SK-N-SH treated with all-trans-retinoic acid at 6 μM for 48 hours (cell line): Measurements from ENCODE around the gene RARS2.

Experiments
- ATAC-seq: fragments of 200-7000 bp; cut with Tn5 transposase; 3 replicates; pipeline ENCODE4 v1.9.1; 2020; ENCODE audit warnings: mild to moderate bottlenecking, moderate library complexity
- ARNTL ChIP-seq: fragments of 450-650 bp; formaldehyde crosslinking; IDR thresholded peaks from 2 replicates; pipeline ENCODE4 v1.5.0; 2020; ENCODE audit warnings: low read depth, mild to moderate bottlenecking, moderate library complexity, borderline replicate concordance
- BACH2 ChIP-seq: fragments of 250-450 bp; sonication (Bioruptor Pico); IDR thresholded peaks from 2 replicates; pipeline ENCODE4 v1.9.0; 2021; ENCODE audit warnings: mild to moderate bottlenecking, borderline replicate concordance
- CSDC2 ChIP-seq: fragments of 250-450 bp; sonication (Bioruptor Pico); IDR thresholded peaks from 2 replicates; pipeline ENCODE4 v1.5.0; 2020; ENCODE audit warnings: mild to moderate bottlenecking, moderate library complexity
- ESRRG ChIP-seq: fragments of 250-450 bp; sonication (Bioruptor Pico); IDR thresholded peaks from 2 replicates; pipeline ENCODE4 v1.6.1; 2021; ENCODE audit warnings: mild to moderate bottlenecking
- GLIS3 ChIP-seq: fragments of 250-450 bp; sonication (Bioruptor Pico); IDR thresholded peaks from 2 replicates; pipeline ENCODE4 v1.5.0; 2020; ENCODE audit warnings: mild to moderate bottlenecking, moderate library complexity
- ISL1 ChIP-seq: fragments of 250-450 bp; sonication (Bioruptor Pico); IDR thresholded peaks from 2 replicates; pipeline ENCODE4 v2.1.2; 2022; ENCODE audit warnings: mild to moderate bottlenecking, moderate library complexity
- OSR1 ChIP-seq: fragments of 250-450 bp; sonication (Bioruptor Pico); IDR thresholded peaks from 2 replicates; pipeline ENCODE4 v1.8.0; 2022; ENCODE audit warnings: moderate library complexity, mild to moderate bottlenecking, inconsistent platforms
- RARB ChIP-seq: fragments of 250-450 bp; sonication (Bioruptor Pico); IDR thresholded peaks from 2 replicates; pipeline ENCODE4 v1.8.0; 2021; ENCODE audit warnings: mild to moderate bottlenecking, moderate library complexity
- SNAI2 ChIP-seq: fragments of 250-450 bp; sonication (Bioruptor Pico); IDR thresholded peaks from 2 replicates; pipeline ENCODE4 v1.5.0; 2020; ENCODE audit warnings: mild to moderate bottlenecking, moderate library complexity
- TCF4 ChIP-seq: fragments of 250-450 bp; sonication (Bioruptor Pico); IDR thresholded peaks from 2 replicates; pipeline ENCODE4 v1.8.0; 2021; ENCODE audit warnings: mild to moderate bottlenecking, moderate library complexity, borderline replicate concordance
- TOX ChIP-seq: fragments of 250-450 bp; sonication (Bioruptor Pico); IDR thresholded peaks from 2 replicates; pipeline ENCODE4 v1.8.0; 2021; ENCODE audit warnings: mild to moderate bottlenecking, moderate library complexity, borderline replicate concordance
- ZC3H10 ChIP-seq: fragments of 250-450 bp; sonication (Bioruptor Pico); IDR thresholded peaks from 2 replicates; pipeline ENCODE4 v1.5.1; 2021; ENCODE audit warnings: mild to moderate bottlenecking, moderate library complexity
- ZFP30 ChIP-seq: fragments of 450-650 bp; formaldehyde crosslinking; IDR thresholded peaks from 2 replicates; pipeline ENCODE4 v1.5.0; 2022; ENCODE audit warnings: mild to moderate bottlenecking, moderate library complexity
- ZNF565 ChIP-seq: fragments of 450-650 bp; formaldehyde crosslinking; conservative IDR thresholded peaks from 2 replicates; pipeline ENCODE4 v1.5.0; 2020; ENCODE audit warnings: low read depth, mild to moderate bottlenecking, moderate library complexity
- ZNF70 ChIP-seq: fragments of 450-650 bp; formaldehyde crosslinking; IDR thresholded peaks from 2 replicates; pipeline ENCODE4 v1.5.0; 2020; ENCODE audit warnings: mild to moderate bottlenecking, moderate library complexity
- TF ChIP-seq, protein P1 (sequence below): fragments of 250-450 bp; sonication (Bioruptor Pico); IDR thresholded peaks from 2 replicates; pipeline ENCODE4 v1.5.1; 2021; ENCODE audit warnings: mild to moderate bottlenecking, moderate library complexity
- TF ChIP-seq, protein P2 (sequence below): fragments of 250-450 bp; sonication (Bioruptor Pico); IDR thresholded peaks from 2 replicates; pipeline ENCODE4 v1.5.1; 2020; ENCODE audit warnings: low read depth, mild to moderate bottlenecking, moderate library complexity
- TF ChIP-seq, protein P3 (sequence below): fragments of 250-450 bp; sonication (Bioruptor Pico); IDR thresholded peaks from 2 replicates; pipeline ENCODE4 v1.8.0; 2020; ENCODE audit warnings: mild to moderate bottlenecking, moderate library complexity, borderline replicate concordance
- TF ChIP-seq, protein P4 (sequence below): fragments of 250-450 bp; sonication (Bioruptor Pico); IDR thresholded peaks from 2 replicates; pipeline ENCODE4 v1.5.0; 2020; ENCODE audit warnings: mild to moderate bottlenecking, moderate library complexity
- TF ChIP-seq, protein P5 (sequence below): fragments of 250-450 bp; sonication (Bioruptor Pico); IDR thresholded peaks from 2 replicates; pipeline ENCODE4 v1.8.0; 2021; ENCODE audit warnings: low read depth, mild to moderate bottlenecking, moderate library complexity, borderline replicate concordance

Gene RARS2

DNA sequence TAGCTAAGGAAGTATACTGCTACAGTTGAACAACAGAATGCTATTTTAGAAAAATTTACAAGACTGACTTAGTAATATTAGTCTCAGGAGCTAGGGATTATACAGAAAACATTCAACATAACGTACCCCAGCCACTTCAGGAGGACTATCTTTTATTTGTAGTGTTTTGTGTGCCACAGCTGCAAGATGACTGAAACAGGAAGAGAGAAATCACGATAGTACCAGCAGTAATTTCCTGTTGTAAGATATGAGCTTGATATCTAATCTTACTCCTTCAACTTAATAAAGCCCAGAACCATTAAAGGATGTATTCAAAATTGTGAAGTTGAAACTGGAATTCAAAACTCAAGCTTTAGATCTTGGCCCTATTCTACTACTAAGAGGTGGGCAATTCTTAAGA, 75.0 kb downstream of the RARS2 start (continued):
- TF ChIP-seq, protein P1, sequence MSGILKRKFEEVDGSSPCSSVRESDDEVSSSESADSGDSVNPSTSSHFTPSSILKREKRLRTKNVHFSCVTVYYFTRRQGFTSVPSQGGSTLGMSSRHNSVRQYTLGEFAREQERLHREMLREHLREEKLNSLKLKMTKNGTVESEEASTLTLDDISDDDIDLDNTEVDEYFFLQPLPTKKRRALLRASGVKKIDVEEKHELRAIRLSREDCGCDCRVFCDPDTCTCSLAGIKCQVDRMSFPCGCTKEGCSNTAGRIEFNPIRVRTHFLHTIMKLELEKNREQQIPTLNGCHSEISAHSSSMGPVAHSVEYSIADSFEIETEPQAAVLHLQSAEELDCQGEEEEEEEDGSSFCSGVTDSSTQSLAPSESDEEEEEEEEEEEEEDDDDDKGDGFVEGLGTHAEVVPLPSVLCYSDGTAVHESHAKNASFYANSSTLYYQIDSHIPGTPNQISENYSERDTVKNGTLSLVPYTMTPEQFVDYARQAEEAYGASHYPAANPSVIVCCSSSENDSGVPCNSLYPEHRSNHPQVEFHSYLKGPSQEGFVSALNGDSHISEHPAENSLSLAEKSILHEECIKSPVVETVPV (CRISPR knock-in tag): no peak
- TF ChIP-seq, protein P2, sequence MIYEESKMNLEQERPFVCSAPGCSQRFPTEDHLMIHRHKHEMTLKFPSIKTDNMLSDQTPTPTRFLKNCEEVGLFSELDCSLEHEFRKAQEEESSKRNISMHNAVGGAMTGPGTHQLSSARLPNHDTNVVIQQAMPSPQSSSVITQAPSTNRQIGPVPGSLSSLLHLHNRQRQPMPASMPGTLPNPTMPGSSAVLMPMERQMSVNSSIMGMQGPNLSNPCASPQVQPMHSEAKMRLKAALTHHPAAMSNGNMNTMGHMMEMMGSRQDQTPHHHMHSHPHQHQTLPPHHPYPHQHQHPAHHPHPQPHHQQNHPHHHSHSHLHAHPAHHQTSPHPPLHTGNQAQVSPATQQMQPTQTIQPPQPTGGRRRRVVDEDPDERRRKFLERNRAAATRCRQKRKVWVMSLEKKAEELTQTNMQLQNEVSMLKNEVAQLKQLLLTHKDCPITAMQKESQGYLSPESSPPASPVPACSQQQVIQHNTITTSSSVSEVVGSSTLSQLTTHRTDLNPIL (CRISPR knock-in tag): no peak

DNA sequence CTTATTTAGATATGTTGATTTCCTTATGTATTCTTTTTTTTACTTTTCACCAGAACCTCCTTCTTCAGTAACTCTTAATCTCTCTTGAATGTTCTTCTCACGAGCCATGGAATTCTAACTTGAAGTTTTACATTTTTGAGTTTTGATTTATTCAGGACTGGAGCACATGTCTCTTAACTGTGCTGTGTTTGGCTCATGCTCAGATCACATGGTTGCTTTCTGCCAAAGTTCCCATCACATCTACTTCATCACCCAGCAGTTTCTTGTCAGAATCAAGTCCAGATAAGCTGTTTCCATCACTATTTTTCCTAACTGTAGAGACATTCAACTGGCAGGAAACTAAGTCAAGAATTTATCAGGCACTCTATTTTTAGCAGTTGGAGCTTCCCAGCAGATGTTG, 85.3 kb downstream of the RARS2 start:
- no peak for ATAC-seq

DNA sequence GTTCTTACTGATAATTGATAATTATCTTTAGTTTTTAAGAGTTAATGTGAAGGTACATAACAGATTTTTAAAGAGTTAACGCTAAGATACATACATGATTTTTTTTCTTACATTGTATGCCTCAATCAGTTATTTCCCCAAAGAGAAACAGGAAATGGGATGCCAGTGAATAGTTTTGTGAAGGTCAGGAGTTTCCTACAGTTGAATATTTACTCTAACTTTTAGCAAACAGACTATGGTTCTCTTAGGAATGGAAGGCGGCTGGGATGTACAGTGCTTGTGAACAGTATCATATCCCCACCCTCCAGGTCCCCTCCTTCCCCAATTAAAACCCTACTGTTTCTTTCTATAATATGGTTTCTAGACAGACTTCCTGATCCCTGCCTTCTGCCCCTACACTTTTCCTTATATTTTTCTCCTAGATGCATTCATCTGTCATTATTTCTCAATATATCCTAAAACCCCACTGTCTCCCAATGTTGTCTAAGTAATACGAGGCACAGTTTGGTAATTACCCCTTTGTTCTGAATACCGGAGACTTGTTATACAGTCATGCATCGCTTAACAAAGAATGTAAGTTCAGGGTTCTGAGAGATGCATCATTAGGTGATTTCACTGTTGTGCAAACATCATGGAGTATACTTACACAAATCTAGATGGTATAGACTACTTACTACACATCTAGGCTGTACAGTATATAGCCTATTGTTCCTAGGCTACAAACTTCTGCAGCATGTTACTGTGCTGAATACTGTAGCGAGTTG, 87.8 kb downstream of the RARS2 start:
- TF ChIP-seq TOX (CRISPR knock-in tag) (no peak), TCF4 (CRISPR knock-in tag) (no peak), ARNTL (CRISPR knock-in tag) (no peak), ESRRG (CRISPR knock-in tag) (no peak), RARB (no peak), ZNF565 (no peak), GLIS3 (no peak), CSDC2 (no peak), BACH2 (CRISPR knock-in tag) (no peak), ZC3H10 (CRISPR knock-in tag) (no peak)
- TF ChIP-seq, all 23 proteins: peak for 0
- no peak for ATAC-seq

More for the DNA sequence above, 85.3 kb downstream of the RARS2 start:
- TF ChIP-seq, protein P1 (CRISPR knock-in tag): no peak
- no peak for TF ChIP-seq SNAI2 (CRISPR knock-in tag)
- TF ChIP-seq ESRRG (CRISPR knock-in tag): no peak
- TF ChIP-seq TCF4 (CRISPR knock-in tag): no peak
- TF ChIP-seq CSDC2: no peak
- TF ChIP-seq, protein P3, sequence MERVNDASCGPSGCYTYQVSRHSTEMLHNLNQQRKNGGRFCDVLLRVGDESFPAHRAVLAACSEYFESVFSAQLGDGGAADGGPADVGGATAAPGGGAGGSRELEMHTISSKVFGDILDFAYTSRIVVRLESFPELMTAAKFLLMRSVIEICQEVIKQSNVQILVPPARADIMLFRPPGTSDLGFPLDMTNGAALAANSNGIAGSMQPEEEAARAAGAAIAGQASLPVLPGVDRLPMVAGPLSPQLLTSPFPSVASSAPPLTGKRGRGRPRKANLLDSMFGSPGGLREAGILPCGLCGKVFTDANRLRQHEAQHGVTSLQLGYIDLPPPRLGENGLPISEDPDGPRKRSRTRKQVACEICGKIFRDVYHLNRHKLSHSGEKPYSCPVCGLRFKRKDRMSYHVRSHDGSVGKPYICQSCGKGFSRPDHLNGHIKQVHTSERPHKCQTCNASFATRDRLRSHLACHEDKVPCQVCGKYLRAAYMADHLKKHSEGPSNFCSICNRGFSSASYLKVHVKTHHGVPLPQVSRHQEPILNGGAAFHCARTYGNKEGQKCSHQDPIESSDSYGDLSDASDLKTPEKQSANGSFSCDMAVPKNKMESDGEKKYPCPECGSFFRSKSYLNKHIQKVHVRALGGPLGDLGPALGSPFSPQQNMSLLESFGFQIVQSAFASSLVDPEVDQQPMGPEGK: no peak
- TF ChIP-seq GLIS3: no peak
- no peak for TF ChIP-seq ARNTL (CRISPR knock-in tag)
- no peak for TF ChIP-seq ZNF565
- TF ChIP-seq ISL1: no peak
- TF ChIP-seq, protein P4, sequence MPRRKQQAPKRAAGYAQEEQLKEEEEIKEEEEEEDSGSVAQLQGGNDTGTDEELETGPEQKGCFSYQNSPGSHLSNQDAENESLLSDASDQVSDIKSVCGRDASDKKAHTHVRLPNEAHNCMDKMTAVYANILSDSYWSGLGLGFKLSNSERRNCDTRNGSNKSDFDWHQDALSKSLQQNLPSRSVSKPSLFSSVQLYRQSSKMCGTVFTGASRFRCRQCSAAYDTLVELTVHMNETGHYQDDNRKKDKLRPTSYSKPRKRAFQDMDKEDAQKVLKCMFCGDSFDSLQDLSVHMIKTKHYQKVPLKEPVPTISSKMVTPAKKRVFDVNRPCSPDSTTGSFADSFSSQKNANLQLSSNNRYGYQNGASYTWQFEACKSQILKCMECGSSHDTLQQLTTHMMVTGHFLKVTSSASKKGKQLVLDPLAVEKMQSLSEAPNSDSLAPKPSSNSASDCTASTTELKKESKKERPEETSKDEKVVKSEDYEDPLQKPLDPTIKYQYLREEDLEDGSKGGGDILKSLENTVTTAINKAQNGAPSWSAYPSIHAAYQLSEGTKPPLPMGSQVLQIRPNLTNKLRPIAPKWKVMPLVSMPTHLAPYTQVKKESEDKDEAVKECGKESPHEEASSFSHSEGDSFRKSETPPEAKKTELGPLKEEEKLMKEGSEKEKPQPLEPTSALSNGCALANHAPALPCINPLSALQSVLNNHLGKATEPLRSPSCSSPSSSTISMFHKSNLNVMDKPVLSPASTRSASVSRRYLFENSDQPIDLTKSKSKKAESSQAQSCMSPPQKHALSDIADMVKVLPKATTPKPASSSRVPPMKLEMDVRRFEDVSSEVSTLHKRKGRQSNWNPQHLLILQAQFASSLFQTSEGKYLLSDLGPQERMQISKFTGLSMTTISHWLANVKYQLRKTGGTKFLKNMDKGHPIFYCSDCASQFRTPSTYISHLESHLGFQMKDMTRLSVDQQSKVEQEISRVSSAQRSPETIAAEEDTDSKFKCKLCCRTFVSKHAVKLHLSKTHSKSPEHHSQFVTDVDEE (CRISPR knock-in tag): no peak
- TF ChIP-seq ZC3H10 (CRISPR knock-in tag): no peak
- TF ChIP-seq OSR1: no peak
- TF ChIP-seq ZNF70: no peak
- no peak for TF ChIP-seq ZFP30 (CRISPR knock-in tag)
- no peak for TF ChIP-seq BACH2 (CRISPR knock-in tag)

DNA sequence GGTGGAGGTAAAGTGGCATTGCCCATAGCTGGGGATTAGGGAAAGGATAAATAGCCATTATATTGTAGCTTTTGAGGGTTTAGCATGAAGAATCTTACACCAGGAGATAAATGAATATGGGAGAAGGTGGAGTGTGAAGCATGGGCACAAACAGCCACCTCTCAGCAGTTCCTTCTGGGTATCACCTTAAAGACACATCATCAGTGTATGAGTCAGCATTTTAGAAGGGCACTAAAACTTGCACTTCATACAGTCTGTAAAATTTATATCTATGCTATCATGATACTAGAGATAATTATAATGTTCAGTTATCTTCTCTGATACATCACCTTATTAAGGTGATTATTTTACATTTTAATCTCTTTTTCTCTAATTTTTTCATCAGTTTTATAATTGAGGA, 91.7 kb downstream of the RARS2 start:
- ATAC-seq: no peak
- TF ChIP-seq OSR1: no peak
- TF ChIP-seq, protein P5, sequence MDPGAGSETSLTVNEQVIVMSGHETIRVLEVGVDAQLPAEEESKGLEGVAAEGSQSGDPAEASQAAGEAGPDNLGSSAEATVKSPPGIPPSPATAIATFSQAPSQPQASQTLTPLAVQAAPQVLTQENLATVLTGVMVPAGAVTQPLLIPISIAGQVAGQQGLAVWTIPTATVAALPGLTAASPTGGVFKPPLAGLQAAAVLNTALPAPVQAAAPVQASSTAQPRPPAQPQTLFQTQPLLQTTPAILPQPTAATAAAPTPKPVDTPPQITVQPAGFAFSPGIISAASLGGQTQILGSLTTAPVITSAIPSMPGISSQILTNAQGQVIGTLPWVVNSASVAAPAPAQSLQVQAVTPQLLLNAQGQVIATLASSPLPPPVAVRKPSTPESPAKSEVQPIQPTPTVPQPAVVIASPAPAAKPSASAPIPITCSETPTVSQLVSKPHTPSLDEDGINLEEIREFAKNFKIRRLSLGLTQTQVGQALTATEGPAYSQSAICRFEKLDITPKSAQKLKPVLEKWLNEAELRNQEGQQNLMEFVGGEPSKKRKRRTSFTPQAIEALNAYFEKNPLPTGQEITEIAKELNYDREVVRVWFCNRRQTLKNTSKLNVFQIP (CRISPR knock-in tag): no peak
- no peak for TF ChIP-seq RARB
- TF ChIP-seq ZC3H10 (CRISPR knock-in tag): no peak
- no peak for TF ChIP-seq TOX (CRISPR knock-in tag)
- TF ChIP-seq, protein P3: no peak
- TF ChIP-seq, protein P2 (CRISPR knock-in tag): no peak
